Renal cortical epithelial cell (primary cell): ENCODE results near the gene AAGAB. TPM values are rescaled to one million over a fixed set of nuclear protein-coding genes. Genes with fewer than 3 reads are reported as not detected.
A peak's percentile ranks its signal among the peaks of the same experiment; 100 is the strongest.

Experiments used
- DNase-seq: peaks from one replicate; pipeline ENCODE4 v3.0.0-alpha.2; 2011; ENCODE audit warnings: low read depth
- total RNA-seq: library from RNA; depleted of rRNA; stranded (reverse); fragments of >200 nt; gene quantifications from 2 replicates; pipeline ENCODE4 v1.2.3, GENCODE V29; 2014

Gene AAGAB
- total RNA-seq, 1 donor from 2014 or later, result 97.2 TPM

DNA sequence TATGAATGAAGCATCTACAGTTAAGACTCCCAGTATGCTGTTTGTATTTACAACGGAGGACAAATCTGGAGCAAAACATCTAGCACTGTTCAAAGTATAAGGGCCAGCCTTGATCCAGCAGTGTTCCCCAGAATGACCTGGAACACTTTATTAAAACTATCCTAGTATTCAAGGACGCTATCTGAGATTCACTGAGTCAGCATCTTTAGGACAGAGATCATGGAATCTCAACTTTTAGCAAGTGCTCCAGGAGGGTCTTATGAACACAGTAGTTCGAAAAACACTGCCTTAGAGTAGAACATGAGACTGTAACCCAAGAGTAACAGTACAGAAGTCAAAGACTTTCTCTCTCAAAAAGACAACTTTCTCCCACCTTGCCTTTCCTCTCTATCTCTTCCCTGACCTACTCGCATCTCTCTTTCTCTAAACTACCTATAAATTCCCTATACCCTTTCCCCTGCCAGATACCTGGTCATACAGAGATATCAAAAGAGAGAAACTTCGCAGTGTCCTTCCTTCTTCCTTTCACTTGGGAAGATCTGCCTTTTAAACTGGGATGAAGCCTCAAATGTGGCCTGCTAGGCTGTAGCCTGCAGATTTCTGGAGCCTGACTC, 43.8 kb downstream of the AAGAB start:
- DNase-seq, result no peak

DNA sequence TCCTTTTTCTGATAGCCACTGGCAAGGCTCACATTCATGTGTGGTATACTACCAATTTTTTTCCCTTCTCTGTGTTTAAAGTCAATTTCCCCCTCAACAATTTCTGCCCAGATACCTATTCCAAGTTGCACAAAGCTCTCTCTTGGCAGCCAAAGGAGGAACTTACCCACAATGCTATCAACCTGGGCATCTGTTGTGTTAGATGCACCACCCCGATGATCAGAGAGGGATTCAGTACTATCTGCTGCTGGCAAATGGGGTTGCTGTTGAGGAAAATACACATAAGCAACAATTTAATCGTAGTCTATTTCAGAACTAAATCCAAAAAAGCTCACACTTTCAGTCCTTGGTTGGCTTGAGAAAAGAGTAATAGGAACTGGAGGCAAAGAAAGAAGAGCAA, 46.1 kb downstream of the AAGAB start:
- DNase-seq, result no peak

DNA sequence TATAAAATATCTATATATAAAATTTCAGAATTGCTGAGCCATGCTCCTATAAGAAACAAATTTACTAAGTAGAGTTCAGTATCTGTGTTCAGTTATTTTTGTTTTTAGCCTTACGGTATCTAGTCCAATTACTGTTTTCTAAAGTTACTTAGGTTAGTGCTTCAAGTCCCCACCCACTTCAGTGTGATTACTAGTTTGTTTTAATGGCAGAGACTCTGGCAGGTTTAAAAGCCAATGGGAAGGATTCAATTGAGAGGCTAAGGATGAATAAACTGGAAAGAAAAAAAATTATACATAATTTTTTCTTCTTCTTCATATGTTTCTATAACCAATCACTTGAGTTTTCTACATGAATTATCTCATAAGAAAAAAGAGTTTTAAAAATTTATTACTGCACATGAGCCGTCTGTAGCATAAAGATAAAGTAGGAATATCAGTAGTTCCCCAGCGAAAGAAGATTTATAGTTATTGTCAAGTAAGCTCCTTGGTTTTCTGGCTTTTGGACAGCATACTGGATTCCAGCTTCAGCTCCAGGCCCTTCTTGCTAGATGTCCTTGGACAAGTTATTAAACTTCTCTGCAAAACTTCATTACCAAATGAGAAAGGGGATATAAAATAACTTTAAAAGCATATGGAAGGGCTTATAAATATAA, 46.8 kb downstream of the AAGAB start:
- DNase-seq, result no peak

DNA sequence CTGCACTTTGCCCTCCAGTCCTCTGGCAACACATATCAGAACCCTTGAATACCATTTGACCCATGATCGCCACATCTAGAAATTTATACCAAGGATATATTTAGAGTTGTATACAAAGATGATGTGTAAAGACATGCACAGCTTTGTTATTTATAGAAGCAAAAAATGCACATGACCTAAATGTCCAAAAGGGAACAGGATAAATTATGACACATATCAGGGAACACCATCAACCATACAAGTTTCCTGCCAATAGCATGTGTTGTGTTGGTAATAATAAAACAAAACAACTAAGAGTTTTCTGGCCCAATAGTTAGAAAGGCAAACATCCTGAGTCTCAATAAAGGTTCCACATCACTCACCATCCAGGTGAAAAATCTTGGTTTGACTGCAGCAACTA, 51.5 kb downstream of the AAGAB start:
- DNase-seq, result no peak

DNA sequence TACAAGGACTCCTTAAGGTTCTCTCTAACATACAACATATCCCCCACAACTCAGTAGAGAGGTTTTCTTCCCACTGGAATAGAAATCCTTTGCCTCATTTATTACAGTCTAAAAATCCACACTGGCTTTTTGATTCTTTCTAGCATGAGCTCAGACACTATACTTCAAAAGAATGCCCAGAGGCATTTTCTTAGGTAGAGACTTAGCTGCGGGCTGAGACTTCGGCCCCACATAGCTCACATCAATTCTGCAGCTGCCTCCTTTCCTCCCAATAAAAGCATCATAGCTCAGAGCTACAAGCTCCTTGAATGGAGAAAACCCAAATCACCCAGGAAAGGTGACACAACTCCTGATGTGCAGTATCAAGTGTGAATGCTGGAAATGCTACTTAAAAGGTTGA, 52.4 kb downstream of the AAGAB start:
- DNase-seq, result no peak

DNA sequence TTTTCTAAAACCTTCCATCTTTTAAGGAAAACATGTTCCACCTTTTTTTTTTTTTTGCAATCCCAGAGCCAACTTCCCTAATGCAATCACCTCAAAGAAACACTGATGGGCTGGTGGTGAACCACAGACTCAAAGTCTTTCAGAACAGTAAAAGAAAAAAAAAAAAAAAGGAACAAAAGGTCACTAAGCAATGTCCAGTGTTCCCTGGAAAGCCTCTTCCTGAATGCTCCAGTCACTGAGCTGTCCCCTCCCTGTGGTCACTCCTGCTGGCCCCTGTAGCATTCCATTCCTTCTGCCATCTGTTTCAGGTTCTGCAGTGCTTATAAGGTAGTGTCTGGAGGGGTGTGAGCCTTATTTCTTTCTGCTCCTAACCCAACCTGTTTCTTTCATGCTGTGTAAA, 53.3 kb downstream of the AAGAB start:
- DNase-seq, result peak; percentile 84

DNA sequence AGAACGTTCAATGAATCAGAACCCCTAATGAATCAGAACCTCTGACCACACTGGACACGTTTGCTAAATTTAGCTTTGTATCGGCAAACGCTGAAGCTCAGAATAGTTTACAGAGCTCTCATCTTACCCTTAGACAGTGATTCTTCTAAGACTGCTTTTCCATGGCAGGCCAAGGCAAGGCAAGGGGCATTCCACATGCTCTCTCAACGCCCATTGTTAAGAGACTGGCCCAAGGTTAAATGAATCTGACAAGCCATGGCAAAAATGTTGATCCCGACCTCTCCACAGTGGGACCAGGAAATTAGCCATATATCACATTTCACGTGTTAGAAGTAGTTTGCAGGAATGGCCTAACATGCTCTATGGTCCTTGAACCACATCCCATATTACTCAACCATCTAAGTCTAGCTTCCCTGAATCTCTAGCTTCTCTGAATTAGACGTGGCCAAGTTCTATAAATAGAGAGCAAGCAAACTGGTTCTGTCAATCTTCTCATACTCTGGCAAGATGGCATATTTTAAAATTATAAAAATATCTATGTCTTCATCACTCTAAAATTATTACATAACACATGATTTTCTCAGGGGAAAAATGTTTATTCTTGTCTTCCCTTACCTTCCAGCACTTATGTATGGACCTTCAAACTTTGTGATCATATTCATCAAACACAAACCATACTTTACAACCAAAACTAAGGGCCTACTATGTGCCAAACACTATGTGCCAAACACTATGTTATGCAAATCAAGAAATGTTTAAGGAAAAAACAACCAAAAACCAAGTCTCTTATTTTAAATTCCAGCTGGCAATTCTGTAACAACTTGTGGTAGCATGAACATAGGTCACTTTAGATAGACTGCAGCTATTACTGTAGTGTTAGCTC, 54.3 kb downstream of the AAGAB start:
- DNase-seq, result peak; percentile 40

DNA sequence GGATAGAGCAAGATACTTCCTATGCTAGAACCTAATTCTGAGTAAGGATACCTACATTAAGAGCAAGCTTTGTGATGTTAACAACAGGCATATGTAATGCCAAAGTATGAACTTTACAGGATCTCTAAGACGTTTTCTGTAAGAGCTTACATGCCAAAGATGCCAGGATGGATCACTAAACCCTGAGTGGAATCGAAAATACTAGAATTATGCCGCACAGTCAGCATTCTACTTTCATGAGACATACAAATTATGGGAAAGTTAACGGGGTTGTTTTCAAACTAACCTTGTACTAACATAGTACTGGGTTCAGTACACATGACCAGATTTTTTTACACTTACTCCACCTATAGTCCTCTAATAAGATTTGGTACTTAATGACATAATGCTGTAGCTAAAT, 55.1 kb downstream of the AAGAB start:
- no peak for DNase-seq

DNA sequence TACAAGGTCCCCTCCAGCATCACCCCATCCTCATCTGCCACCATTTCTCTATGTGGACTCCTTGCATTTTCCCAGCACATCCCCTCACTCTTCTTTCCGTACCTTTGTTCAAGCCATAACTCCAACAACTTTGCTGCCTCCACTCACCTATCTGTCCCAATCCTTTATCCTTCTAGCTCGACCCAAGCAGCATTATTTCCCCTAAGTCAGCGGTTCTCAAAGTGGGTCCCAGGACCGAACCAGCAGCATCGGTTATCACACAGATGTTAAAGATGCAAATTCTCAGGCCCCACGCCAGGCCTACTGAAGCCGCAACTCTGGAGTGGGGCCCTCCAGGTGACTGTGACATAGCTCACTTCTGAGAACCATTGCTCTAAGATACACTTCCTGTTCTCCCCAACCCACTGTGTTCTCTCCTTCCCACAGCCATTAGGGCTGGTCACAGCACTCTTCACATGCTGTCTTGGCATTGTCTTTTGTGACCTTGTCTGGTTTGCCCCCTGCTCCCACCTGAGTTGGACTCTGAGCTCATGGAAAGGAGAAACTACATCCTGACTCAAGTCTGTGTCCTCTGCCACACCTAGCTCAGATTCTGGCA, 56.2 kb downstream of the AAGAB start:
- no peak for DNase-seq

DNA sequence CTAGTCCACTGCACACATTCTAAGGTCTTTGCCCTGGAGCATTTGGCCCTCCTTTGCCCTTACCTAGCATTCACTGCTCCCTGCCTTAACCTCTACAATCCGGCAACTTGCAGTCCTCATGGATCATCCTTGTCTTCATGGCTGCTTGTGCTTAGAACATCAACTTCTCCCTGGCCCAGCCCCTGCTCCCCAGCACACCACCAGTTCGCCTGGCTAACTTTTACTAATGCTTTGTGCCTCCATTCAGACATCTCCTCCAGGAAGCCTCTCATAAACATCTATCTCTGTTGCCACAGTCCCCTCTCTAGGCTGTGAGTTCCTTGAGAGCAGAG, 57.1 kb downstream of the AAGAB start:
- DNase-seq, result no peak

DNA sequence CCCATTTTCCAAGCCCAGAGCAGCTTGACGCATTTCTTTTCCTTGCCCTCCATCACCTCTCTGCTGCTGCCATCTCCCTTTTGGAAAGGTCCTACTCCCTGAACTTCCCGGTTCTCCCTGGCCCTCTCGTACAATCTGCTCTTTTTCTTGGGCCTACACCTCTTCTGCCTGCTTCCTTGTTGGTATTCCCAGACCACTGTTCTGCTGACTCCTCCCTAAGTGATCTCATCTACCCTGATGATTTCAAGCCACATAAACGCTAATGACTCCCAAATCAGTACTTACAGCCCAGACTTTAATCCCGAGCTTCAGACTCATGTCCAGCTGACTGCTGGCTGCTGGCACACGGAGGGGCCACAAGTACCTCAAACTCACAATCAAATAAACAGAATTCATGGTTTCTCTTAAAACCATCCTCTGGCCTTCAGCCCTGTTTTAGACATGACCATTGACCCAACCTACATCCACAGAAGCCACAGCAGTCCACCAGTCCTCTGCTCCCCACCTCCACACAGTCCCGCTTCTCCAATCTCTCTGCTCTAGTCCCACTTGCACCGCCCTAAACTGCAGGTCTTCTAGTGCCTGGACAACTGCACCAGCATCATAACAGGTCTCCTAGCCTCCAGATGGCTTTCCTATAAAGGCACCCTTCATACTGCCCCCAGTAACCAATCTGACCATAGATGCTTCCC, 57.6 kb downstream of the AAGAB start:
- DNase-seq, result peak; percentile 77

DNA sequence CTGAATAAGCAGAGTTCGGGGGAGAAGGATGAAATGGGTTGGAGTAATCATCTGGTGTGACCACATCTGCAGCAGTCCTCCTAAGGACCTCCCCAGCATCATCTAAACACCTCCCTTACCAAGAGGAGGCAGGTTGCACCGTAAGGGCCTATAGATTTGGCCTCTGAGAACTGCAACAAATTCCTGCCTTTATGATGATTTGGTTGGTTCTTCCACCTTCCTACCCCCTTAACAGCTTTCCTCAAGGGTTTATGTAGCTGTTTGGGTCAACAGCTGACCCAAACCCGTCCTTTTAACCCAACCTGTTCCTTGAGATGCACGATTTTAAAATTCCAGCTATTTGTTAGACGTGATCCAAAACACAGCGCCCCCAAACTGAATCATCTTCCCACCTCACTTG, 58.2 kb downstream of the AAGAB start:
- no peak for DNase-seq

DNA sequence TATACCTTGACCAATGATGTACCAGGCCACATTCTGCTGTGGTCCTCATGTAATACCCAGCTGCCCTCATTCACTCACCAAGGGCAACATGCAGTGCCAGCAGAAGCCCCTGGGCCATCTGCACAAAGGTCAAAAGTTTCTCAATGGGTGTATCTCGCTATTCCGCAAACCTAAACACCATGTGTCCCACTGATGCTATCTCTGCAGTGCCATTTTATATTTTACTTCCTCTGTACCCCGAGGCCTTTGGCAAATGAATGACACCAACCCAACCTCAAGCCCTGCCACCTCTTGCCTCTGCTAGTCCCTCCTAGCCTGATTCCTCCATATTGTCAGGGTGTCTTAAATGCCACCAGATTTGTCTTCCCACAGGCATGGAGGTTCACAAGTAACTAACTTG, 59.2 kb downstream of the AAGAB start:
- no peak for DNase-seq

DNA sequence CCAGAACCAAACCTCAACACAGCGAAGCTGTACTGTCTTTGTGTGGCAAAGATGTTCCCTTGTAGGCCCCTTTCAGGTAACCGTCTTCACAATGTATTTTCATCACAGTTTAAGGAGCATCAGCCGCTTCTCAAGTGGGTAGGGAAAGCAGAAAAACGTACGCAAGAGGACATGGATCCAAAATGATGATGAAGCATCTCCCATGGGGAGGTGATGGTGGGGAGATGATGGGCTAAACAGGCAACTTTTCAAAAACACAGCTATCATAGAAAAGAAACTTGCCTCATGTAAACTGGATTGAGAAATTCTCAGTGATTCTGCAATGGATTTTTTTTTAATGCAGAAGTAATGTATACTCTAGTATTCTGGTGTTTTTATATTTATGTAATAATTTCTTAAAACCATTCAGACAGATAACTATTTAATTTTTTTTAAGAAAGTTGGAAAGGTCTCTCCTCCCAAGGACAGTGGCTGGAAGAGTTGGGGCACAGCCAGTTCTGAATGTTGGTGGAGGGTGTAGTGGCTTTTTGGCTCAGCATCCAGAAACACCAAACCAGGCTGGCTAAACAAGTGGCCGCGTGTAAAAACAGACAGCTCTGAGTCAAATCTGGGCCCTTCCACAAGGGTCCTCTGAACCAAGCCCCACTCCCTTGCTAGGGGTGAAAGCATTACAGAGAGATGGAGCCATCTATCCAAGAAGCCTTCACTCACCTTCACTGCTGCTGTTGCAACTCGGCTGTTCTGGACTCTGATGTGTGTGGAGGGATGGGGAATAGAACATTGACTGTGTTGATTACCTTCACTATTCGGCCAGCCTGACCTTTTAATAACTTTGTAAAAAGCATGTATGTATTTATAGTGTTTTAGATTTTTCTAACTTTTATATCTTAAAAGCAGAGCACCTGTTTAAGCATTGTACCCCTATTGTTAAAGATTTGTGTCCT, 60.0 kb downstream of the AAGAB start:
- DNase-seq, result no peak

DNA sequence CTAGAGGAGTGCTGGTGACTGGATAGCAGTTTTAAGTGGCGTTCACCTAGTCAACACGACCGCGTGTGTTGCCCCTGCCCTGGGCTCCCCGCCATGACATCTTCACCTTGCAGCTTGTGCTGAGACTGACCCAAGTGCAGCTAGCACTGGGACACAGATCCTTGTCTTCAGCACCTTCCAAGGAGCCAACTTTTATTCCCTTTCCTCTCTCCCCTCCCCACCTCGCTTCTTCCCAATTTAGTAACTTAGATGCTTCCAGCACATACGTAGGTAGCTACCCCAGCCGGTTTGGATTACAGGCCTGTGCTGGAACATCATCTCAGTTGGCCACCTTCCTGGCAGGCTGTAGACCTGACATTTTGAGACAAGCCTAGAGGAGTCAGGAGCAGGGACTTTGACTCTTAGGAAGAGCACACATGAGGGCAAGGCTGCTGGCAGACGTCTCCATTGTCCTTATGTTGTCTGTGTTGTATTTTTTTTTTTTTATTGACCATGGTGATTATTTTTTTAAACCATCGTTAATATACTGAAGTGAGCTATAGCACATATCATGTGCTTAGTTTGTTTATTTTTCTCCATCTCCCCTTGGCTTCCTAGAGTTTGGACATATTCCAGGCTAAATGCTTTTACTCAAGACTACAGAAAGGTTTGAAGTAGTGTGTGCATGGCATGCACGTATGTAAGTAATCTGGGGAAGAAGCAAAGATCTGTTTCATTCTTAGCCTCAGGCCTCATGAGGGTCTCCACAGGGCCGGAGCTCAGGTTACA, 61.1 kb downstream of the AAGAB start:
- no peak for DNase-seq

DNA sequence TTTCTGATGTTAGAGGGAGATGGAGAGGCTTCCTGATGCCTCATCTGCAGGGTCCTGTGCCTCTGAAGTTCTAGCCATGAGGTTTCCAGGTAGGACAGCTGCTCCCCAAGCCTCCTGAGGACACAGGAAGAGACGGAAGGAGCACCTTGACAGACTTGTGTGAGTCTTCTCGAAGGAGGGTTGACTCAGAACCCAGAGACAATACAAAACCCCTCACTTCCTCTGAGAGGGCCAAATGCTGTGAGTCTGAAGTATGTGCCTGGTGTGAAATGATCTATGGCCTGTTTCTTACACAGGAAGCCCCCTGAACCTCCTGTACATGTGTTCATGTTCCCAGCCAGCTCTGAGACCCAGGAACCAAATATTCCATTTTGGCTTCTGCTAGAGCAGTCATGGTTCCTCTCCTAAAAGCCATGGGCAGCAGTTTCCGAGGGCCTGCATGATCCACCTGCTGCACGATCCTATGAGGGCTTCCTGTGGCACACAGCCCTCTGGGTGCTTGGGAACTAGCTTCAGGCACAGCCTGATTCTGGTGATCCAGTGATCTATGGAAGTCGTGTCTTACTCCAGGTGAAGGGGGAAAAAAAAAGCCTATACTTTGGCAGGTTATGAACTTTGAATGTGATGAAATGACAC, 62.2 kb downstream of the AAGAB start:
- no peak for DNase-seq

DNA sequence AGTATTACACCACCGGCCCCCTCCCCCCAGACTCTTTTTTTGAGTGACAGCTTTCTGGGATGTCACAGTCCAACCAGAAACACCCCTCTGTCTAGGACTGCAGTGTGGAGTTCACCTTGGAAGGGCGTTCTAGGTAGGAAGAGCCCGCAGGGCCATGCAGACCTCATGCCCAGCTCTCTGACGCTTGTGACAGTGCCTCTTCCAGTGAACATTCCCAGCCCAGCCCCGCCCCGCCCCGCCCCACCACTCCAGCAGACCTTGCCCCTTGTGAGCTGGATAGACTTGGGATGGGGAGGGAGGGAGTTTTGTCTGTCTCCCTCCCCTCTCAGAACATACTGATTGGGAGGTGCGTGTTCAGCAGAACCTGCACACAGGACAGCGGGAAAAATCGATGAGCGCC, 63.6 kb downstream of the AAGAB start:
- DNase-seq, result no peak

DNA sequence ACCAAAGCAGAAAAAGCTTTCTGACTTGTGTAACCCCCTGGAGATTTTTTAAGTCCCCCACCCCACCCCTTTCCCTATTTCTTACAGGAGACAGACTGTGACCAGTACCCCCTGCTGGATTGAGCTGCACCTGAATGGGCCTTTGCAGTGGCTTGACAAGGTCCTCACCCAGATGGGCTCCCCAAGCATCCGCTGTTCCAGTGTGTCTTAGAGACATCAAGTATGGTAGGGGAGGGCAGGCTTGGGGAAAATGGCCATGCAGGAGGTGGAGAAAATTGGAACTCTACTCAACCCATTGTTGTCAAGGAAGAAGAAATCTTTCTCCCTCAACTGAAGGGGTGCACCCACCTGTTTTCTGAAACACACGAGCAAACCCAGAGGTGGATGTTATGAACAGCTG, 64.1 kb downstream of the AAGAB start:
- DNase-seq, result no peak

DNA sequence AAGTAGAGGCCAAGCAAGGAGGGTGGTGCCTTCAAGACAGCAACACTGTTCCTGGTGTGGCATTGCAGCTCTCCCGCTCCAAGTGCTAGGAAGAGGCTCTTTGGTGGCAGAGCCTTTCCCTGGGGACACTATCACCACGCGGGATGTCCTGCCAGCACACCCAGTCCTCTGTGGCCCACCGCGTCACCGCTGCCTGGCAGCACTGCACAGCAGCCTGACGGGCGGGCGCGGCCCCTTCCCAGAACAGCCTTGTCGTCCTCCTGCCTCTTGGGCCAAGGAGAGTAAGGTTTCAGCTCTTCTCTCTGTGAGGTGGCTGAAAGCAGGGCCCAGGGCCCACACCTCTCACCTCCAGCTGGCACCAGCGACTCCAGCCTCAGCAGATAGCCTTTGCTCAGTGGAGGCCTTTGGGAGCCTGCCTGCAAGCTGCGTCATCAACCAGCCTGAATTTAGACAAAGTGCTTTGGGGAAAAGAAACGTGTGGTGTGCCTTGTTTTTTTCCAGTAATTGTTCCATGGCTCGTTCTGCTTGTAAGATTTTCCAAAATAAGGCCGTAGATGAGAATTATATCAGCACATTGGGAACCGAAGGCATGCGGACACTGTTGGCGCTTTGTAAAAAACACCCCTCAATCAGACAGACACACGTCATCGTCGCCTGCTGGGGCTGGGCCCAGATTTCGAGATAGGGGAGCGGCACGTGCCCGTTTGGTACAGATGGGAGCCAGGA, 65.0 kb downstream of the AAGAB start:
- no peak for DNase-seq
